ENCODE data around the gene ING4. TPM values are rescaled to one million over a fixed set of nuclear protein-coding genes. Genes with fewer than 3 reads are reported as not detected.
"Not testable (repeated sequence)": the region's sequence is repeated elsewhere in the genome, so short reads cannot be mapped to it uniquely, and the experiment has no call there.

The ING4 gene
- total RNA-seq = 10 to 100 TPM; 17.3 to 17.8 TPM

GRCh38 chr12:6662906-6663742, at the start of gene ING4:
Gene ING4 (minus strand): TSS chr12:6663119. CDS start chr12:6663101, 18 bp downstream.
- peak; percentile 99 for DNase-seq
- intact Hi-C loops (cut with micrococcal nuclease) = loop anchor here (1.0 kb wide), 12 partner anchors 21 to 307 kb away; partner anchors contain the start of genes CD4, CHD4, COPS7A and EMG1
- Mint-ChIP-seq H3K4me3 (peak within 1 kb of the TSS; percentile 86), H3K27ac (peak within 1 kb of the TSS; percentile 88), H3K9me3 (no peaks in the 10 kb centered on the region), H3K27me3 (ENCODE audit: low read depth) (no peaks in the 10 kb centered on the region), H3K4me1 (ENCODE audit: low read depth) (peaks cover 25% of the 10 kb centered on the region), H3K36me3 (ENCODE audit: low read depth) (peaks cover 10% of the 10 kb centered on the region)
- CTCF ChIA-PET = interaction anchor here (1.1 to 3.0 kb wide), 2 partner anchors 43 to 102 kb away, joined by 6 to 20 read pairs; no protein-coding TSS in a partner anchor

GRCh38 chr12:6708960-6709394, 46.1 kb upstream of the ING4 start:
- CTCF ChIA-PET = no interaction called here
- peak overlapping the region; percentile 30 for H3K4me3 Mint-ChIP-seq
- DNase-seq = peak; percentile 46
- no peak overlapping the region for H3K27ac Mint-ChIP-seq
- no peaks in the 10 kb centered on the region for H3K36me3 Mint-ChIP-seq (ENCODE audit: low read depth)
- peaks cover 7% of the 10 kb centered on the region for H3K4me1 Mint-ChIP-seq (ENCODE audit: low read depth)
- intact Hi-C loops (cut with micrococcal nuclease) = no loop called here
- no peaks in the 10 kb centered on the region for H3K9me3 Mint-ChIP-seq
- H3K27me3 Mint-ChIP-seq (ENCODE audit: low read depth) = peaks cover 14% of the 10 kb centered on the region

DNA sequence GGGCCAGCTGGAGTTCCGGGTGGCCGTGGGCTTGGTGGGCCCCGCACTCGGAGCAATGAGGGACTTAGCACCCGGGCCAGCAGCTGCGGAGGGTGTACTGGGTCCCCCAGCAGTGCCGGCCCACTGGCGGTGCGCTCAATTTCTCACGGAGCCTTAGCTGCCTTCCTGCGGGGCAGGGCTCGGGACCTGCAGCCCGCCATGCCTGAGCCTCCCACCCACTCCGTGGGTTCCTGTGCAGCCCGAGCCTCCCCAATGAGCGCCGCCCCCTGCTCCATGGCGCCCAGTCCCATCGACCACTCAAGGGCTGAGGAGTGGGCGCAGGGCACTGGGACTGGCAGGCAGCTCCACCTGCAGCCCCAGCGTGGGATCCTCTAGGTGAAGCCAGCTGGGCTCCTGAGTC, 45.4 kb upstream of the ING4 start:
- H3K9me3 Mint-ChIP-seq; H3K4me1 Mint-ChIP-seq (ENCODE audit: low read depth); DNase-seq; H3K27ac Mint-ChIP-seq; H3K4me3 Mint-ChIP-seq; intact Hi-C loops (cut with micrococcal nuclease); H3K36me3 Mint-ChIP-seq (ENCODE audit: low read depth): not testable (repeated sequence)
- CTCF ChIA-PET = interaction anchor here (0.7 kb wide), 1 partner anchor 369 kb away, joined by 4 read pairs; no protein-coding TSS in a partner anchor
- peaks cover 17% of the 10 kb centered on the region for H3K27me3 Mint-ChIP-seq (ENCODE audit: low read depth)

DNA sequence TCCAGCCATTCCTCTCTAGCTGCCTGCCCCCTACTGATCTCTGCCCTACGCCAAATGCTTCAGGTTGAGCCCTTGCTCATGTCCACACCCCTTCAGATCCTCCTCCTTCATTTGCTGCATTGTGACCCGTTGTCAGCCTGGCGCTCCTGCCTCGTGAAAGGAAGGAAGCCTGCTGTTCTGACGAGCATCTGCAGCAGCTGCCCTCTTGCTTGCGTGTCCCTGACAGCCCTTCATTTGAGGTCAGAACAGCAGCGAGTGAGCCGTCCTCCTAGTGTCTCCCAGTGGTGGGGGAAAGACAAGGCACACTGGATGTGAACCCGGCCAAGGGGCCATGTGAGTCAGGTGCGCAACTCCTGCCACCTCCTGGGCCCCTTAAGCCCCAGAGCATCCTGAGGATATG, 40.7 kb upstream of the ING4 start:
- CTCF ChIA-PET = no interaction called here
- DNase-seq = peak; percentile 22
- H3K4me3 Mint-ChIP-seq = no peak overlapping the region

GRCh38 chr12:6701078-6701768, 38.3 kb upstream of the ING4 start:
- peaks cover 44% of the 10 kb centered on the region for H3K27me3 Mint-ChIP-seq (ENCODE audit: low read depth)

More for the DNA sequence above, 40.7 kb upstream of the ING4 start:
- Mint-ChIP-seq H3K4me1 (ENCODE audit: low read depth) (peaks cover 8% of the 10 kb centered on the region), H3K27me3 (ENCODE audit: low read depth) (peaks cover 41% of the 10 kb centered on the region), H3K27ac (no peak overlapping the region), H3K9me3 (no peaks in the 10 kb centered on the region), H3K36me3 (ENCODE audit: low read depth) (no peaks in the 10 kb centered on the region)
- intact Hi-C loops (cut with micrococcal nuclease) = no loop called here

DNA sequence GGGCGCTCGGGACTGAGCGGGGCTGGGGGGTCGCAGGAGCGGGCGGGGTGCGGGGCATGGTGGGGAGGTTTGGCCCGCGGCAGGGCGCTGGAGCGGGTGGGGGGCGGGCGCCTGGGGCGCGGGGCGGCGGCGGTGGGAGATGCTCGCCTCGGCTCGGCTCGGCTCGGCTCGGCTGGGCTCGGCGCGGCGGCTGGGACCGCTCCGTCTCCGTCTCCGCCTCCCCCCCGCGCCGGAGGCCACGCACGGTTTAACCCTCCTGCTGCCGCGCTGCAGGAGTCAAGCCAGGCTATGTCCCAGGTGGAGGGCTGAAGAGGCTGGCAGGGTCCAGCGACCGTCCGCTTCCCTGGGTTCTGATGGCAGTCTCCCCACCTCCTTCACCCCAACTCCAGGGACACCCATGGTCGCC, 37.7 kb upstream of the ING4 start, which contains the start of gene PIANP:
PIANP (minus strand) TSS at position 170 of the 406 bp plus-strand sequence. CDS start 2,754 bp downstream, outside the sequence.
- H3K4me3 Mint-ChIP-seq = peak within 1 kb of the TSS; percentile 65
- peaks cover 8% of the 10 kb centered on the region for H3K4me1 Mint-ChIP-seq (ENCODE audit: low read depth)
- H3K36me3 Mint-ChIP-seq (ENCODE audit: low read depth) = no peaks in the 10 kb centered on the region
- DNase-seq = peak; percentile 56
- H3K27me3 Mint-ChIP-seq (ENCODE audit: low read depth) = peaks cover 44% of the 10 kb centered on the region
- intact Hi-C loops (cut with micrococcal nuclease) = no loop called here
- H3K27ac Mint-ChIP-seq = no peak within 1 kb of the TSS
- no peaks in the 10 kb centered on the region for H3K9me3 Mint-ChIP-seq
- CTCF ChIA-PET = interaction anchor here (1.0 kb wide), 1 partner anchor 35 kb away, joined by 3 read pairs; no protein-coding TSS in a partner anchor

More at GRCh38 chr12:6701078-6701768, 38.3 kb upstream of the ING4 start:
- H3K36me3 Mint-ChIP-seq (ENCODE audit: low read depth) = no peaks in the 10 kb centered on the region
- no peaks in the 10 kb centered on the region for H3K9me3 Mint-ChIP-seq
- H3K4me1 Mint-ChIP-seq (ENCODE audit: low read depth) = peaks cover 8% of the 10 kb centered on the region
- DNase-seq = no peak
- H3K27ac Mint-ChIP-seq = no peak overlapping the region
- intact Hi-C loops (cut with micrococcal nuclease) = no loop called here
- CTCF ChIA-PET = no interaction called here
- H3K4me3 Mint-ChIP-seq = peak overlapping the region; percentile 65

GRCh38 chr12:6699989-6700645, 37.2 kb upstream of the ING4 start:
- DNase-seq = peak; percentile 25
- H3K27me3 Mint-ChIP-seq (ENCODE audit: low read depth) = peaks cover 41% of the 10 kb centered on the region
- no peaks in the 10 kb centered on the region for H3K36me3 Mint-ChIP-seq (ENCODE audit: low read depth)
- no peak overlapping the region for H3K27ac Mint-ChIP-seq
- peak overlapping the region; percentile 56 for H3K4me3 Mint-ChIP-seq
- intact Hi-C loops (cut with micrococcal nuclease) = no loop called here
- peaks cover 8% of the 10 kb centered on the region for H3K4me1 Mint-ChIP-seq (ENCODE audit: low read depth)
- CTCF ChIA-PET = interaction anchor here (0.7 to 5.4 kb wide), 4 partner anchors 36 to 145 kb away, joined by 3 to 21 read pairs (median 4); no protein-coding TSS in a partner anchor
- H3K9me3 Mint-ChIP-seq = no peaks in the 10 kb centered on the region

GRCh38 chr12:6699259-6699988, 36.5 kb upstream of the ING4 start:
- H3K36me3 Mint-ChIP-seq (ENCODE audit: low read depth) = no peaks in the 10 kb centered on the region
- DNase-seq = no peak
- H3K4me1 Mint-ChIP-seq (ENCODE audit: low read depth) = peaks cover 8% of the 10 kb centered on the region
- no peak overlapping the region for H3K27ac Mint-ChIP-seq
- CTCF ChIA-PET = interaction anchor here (0.7 to 5.4 kb wide), 6 partner anchors 10 to 161 kb away, joined by 3 to 21 read pairs (median 4); partner anchors contain the start of gene ZNF384
- H3K27me3 Mint-ChIP-seq (ENCODE audit: low read depth) = peaks cover 38% of the 10 kb centered on the region
- no peaks in the 10 kb centered on the region for H3K9me3 Mint-ChIP-seq
- intact Hi-C loops (cut with micrococcal nuclease) = no loop called here
- peak overlapping the region; percentile 56 for H3K4me3 Mint-ChIP-seq

DNA sequence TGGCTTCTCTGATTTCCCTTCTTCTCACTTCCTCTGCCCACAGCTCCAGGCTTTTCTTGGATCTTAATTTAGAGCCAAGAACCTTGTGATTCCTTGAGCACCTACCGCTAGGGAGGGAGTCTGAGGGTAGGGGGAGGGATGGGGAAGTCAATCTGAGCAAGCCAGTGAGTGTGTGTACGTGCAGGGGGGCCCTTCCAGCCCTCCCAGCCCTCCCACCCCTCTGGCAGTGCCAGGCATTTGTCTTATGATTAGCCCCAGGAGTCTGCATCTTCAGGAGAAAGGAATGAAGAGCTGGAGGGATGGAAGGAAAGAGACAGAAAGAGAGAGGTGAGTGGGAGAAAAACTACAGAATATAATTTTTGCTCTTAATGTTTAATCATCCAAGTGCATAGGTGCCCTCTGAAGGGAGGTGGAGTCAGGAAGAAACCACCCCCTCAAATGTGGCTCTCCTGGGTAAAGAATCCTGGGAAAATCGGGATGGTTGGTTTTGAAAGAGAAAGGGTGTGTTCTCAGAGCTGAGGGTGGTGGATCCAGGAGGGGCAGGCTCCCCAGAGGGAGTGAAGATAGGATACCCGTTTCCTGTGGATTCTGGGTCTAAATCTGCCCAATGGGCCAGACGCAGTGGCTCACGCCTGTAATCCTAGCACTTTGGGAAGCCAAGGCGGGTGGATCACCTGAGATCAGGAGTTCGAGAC, 35.6 kb upstream of the ING4 start:
- peaks cover 8% of the 10 kb centered on the region for H3K4me1 Mint-ChIP-seq (ENCODE audit: low read depth)
- no peak overlapping the region for H3K27ac Mint-ChIP-seq
- no peak overlapping the region for H3K4me3 Mint-ChIP-seq
- no peaks in the 10 kb centered on the region for H3K9me3 Mint-ChIP-seq
- intact Hi-C loops (cut with micrococcal nuclease) = no loop called here
- H3K36me3 Mint-ChIP-seq (ENCODE audit: low read depth) = no peaks in the 10 kb centered on the region
- no peak for DNase-seq
- H3K27me3 Mint-ChIP-seq (ENCODE audit: low read depth) = peaks cover 32% of the 10 kb centered on the region
- CTCF ChIA-PET = interaction anchor here (0.9 to 5.4 kb wide), 3 partner anchors 9 to 160 kb away, joined by 3 to 21 read pairs (median 9); partner anchors contain the start of gene ZNF384

- intact Hi-C loops (cut with micrococcal nuclease) = no loop called here
- no peak overlapping the region for H3K27ac Mint-ChIP-seq
- peak; percentile 50 for DNase-seq
- peaks cover 27% of the 10 kb centered on the region for H3K27me3 Mint-ChIP-seq (ENCODE audit: low read depth)
- peaks cover 8% of the 10 kb centered on the region for H3K4me1 Mint-ChIP-seq (ENCODE audit: low read depth)
- CTCF ChIA-PET = interaction anchor here (0.5 to 5.4 kb wide), 3 partner anchors 8 to 78 kb away, joined by 4 to 21 read pairs (median 9); partner anchors contain the start of gene ZNF384
- no peaks in the 10 kb centered on the region for H3K9me3 Mint-ChIP-seq
- H3K36me3 Mint-ChIP-seq (ENCODE audit: low read depth) = no peaks in the 10 kb centered on the region
- H3K4me3 Mint-ChIP-seq = no peak overlapping the region
Measured at GRCh38 chr12:6697584-6698351, 34.8 kb upstream of the ING4 start.
